Measurements from ENCODE around the gene DYRK4.

DYRK4 gene

GRCh38 chr12:4563336-4563735 is 1.3 kb downstream of the DYRK4 start:
- no peak for DNase-seq (ENCODE audit: low spot score)

GRCh38 chr12:4564818-4565217 is 2.8 kb downstream of the DYRK4 start:
- no peak for DNase-seq (ENCODE audit: low spot score)

- DNase-seq (ENCODE audit: low spot score) = no peak
Measured at GRCh38 chr12:4566474-4566873, 4.5 kb downstream of the DYRK4 start.

- no peak for DNase-seq (ENCODE audit: low spot score)
Measured at GRCh38 chr12:4567073-4567881, 5.3 kb downstream of the DYRK4 start.

GRCh38 chr12:4569261-4569660 is 7.3 kb downstream of the DYRK4 start:
- no peak for DNase-seq (ENCODE audit: low spot score)

- no peak for DNase-seq (ENCODE audit: low spot score)
Measured at GRCh38 chr12:4572680-4573079, 10.7 kb downstream of the DYRK4 start.

- DNase-seq (ENCODE audit: low spot score) = peak; percentile 34
Measured at GRCh38 chr12:4579305-4580102, 17.5 kb downstream of the DYRK4 start.

GRCh38 chr12:4580281-4580688 is 18.3 kb downstream of the DYRK4 start:
- no peak for DNase-seq (ENCODE audit: low spot score)

GRCh38 chr12:4584281-4584680 is 22.3 kb downstream of the DYRK4 start:
- DNase-seq (ENCODE audit: low spot score) = no peak

- DNase-seq (ENCODE audit: low spot score) = no peak
Measured at GRCh38 chr12:4584896-4585295, 22.9 kb downstream of the DYRK4 start.

GRCh38 chr12:4586500-4586899 is 24.5 kb downstream of the DYRK4 start:
- DNase-seq (ENCODE audit: low spot score) = no peak

GRCh38 chr12:4587108-4587507 is 25.1 kb downstream of the DYRK4 start:
- DNase-seq (ENCODE audit: low spot score) = no peak

- no peak for DNase-seq (ENCODE audit: low spot score)
Measured at GRCh38 chr12:4588916-4589315, 26.9 kb downstream of the DYRK4 start.

GRCh38 chr12:4589941-4590340 is 27.9 kb downstream of the DYRK4 start:
- no peak for DNase-seq (ENCODE audit: low spot score)

GRCh38 chr12:4591180-4591687 is 29.2 kb downstream of the DYRK4 start:
- DNase-seq (ENCODE audit: low spot score) = no peak

GRCh38 chr12:4595881-4596280 is 33.9 kb downstream of the DYRK4 start:
- no peak for DNase-seq (ENCODE audit: low spot score)

GRCh38 chr12:4603421-4603820 is 41.4 kb downstream of the DYRK4 start:
- DNase-seq (ENCODE audit: low spot score) = no peak

GRCh38 chr12:4603946-4604345 is 41.9 kb downstream of the DYRK4 start:
- DNase-seq (ENCODE audit: low spot score) = no peak

- peak; percentile 60 for DNase-seq (ENCODE audit: low spot score)
Measured at GRCh38 chr12:4604684-4605193, 42.7 kb downstream of the DYRK4 start.

GRCh38 chr12:4607056-4607455 is 45.0 kb downstream of the DYRK4 start:
- DNase-seq (ENCODE audit: low spot score) = no peak

GRCh38 chr12:4609071-4609470 is 47.1 kb downstream of the DYRK4 start:
- DNase-seq (ENCODE audit: low spot score) = no peak

GRCh38 chr12:4610481-4610880 is 48.5 kb downstream of the DYRK4 start:
- no peak for DNase-seq (ENCODE audit: low spot score)

GRCh38 chr12:4615667-4616066 is 53.7 kb downstream of the DYRK4 start:
- DNase-seq (ENCODE audit: low spot score) = no peak

Measured in HuH-7 (cell line).